ENCODE data around the gene RNF166. TPM values are rescaled to one million over a fixed set of nuclear protein-coding genes. Genes with fewer than 3 reads are reported as not detected.

RNF166 gene
- total RNA-seq, 1 experiment from 2014 or later, result 26.5 TPM

- Histone ChIP-seq H3K4ac (ENCODE audit: low read depth, low read length) (no peak overlapping the region), H4K5ac (ENCODE audit: insufficient read length, low read depth, low read length) (no peak overlapping the region), H2AK5ac (ENCODE audit: insufficient read length, low read length) (no peak overlapping the region), H3K9ac (ENCODE audit: extremely low read depth, insufficient read length, low read length) (no peak overlapping the region), H4K8ac (replicated peaks; ENCODE audit: insufficient read length, low read depth, low read length) (no peak overlapping the region), H3K56ac (ENCODE audit: insufficient read length, low read depth, low read length) (no peak overlapping the region), H3K18ac (ENCODE audit: insufficient read length, low read depth, low read length) (no peak overlapping the region), H2BK20ac (ENCODE audit: low read depth, low read length, poor library complexity, severe bottlenecking) (no peak overlapping the region), H3K4me2 (ENCODE audit: insufficient read depth, insufficient read length, low read length) (no peak overlapping the region), H2AFZ (ENCODE audit: low read length) (no peak overlapping the region), H2BK5ac (ENCODE audit: insufficient read length, low read length) (no peak overlapping the region), H2BK12ac (ENCODE audit: insufficient read length, low read depth, low read length) (no peak overlapping the region), H3K79me1 (ENCODE audit: insufficient read depth, low read depth, low read length, poor library complexity, severe bottlenecking) (no peaks in the 10 kb centered on the region), H3K9me3 (ENCODE audit: control insufficient read depth, low read depth, low read length) (no peaks in the 10 kb centered on the region), H3K27ac (ENCODE audit: insufficient read length, low read depth, low read length) (no peak overlapping the region), H3K79me2 (ENCODE audit: insufficient read depth, low read length) (no peaks in the 10 kb centered on the region), H3K23me2 (ENCODE audit: insufficient read length, low read depth, low read length, poor library complexity, severe bottlenecking) (no peaks in the 10 kb centered on the region), H4K91ac (ENCODE audit: insufficient read length, low read depth, low read length) (no peak overlapping the region), H3K23ac (ENCODE audit: insufficient read length, low read depth, low read length) (no peak overlapping the region), H2BK15ac (ENCODE audit: low read depth, low read length) (no peak overlapping the region; the same call in 1 of the 2 replicates), H2BK120ac (ENCODE audit: low read depth, low read length, poor library complexity, severe bottlenecking) (no peak overlapping the region), H3K14ac (ENCODE audit: insufficient read depth, low read length) (no peak overlapping the region), H4K20me1 (ENCODE audit: control insufficient read depth, insufficient read depth, insufficient read length) (no peaks in the 10 kb centered on the region), H3T11ph (ENCODE audit: low read length) (no peak overlapping the region), H3K27me3 (ENCODE audit: insufficient read depth, low read length) (no peaks in the 10 kb centered on the region), H3K4me1 (ENCODE audit: insufficient read depth, low read length) (no peaks in the 10 kb centered on the region)
- WGBS (ENCODE audit: extremely low coverage, insufficient read length, low lambda C conversion rate), result no CpG with 5 or more reads among the region's 13 CpGs
- H3K27ac Mint-ChIP-seq, result no peak overlapping the region
- H3K36me3 Mint-ChIP-seq (ENCODE audit: insufficient read depth in 1 of 3, low read depth in 3 of 3), result no peaks in the 10 kb centered on the region
- H3K9me3 Mint-ChIP-seq, result no peaks in the 10 kb centered on the region; a peak in 1 of 5 replicates
- TF ChIP-seq CTCF (conservative IDR thresholded peaks at IDR 0.05), result no peak
- DNase-seq, result no peak
- H3K4me3 Mint-ChIP-seq, result no peak overlapping the region
- H3K27me3 Mint-ChIP-seq (ENCODE audit: low read depth), result no peaks in the 10 kb centered on the region
- peaks cover 18 to 34% of the 10 kb centered on the region in 2 experiments for H3K4me1 Mint-ChIP-seq
Measured at GRCh38 chr16:88753191-88753590, 47.0 kb upstream of the RNF166 start.

Data from H9 (cell line).